Neural cell (in vitro differentiated cells): ENCODE measurements around the gene KLHL30.

Experiments used
- EZH2 ChIP-seq: fragments of 200-600, 300-800 bp; shearing (Covaris generic), sonication (generic); IDR thresholded peaks from 2 replicates; pipeline ENCODE4 v1.6.1; 2014; ENCODE audit warnings: antibody characterized with exemption, low read length, borderline replicate concordance, mild to moderate bottlenecking; ENCODE audit not compliant: insufficient read depth, poor library complexity, severe bottlenecking
- RAD21 ChIP-seq: fragments of 450-650 bp; conservative IDR thresholded peaks from 2 replicates; pipeline ENCODE4 v1.6.1; 2014; ENCODE audit warnings: antibody characterized with exemption, mild to moderate bottlenecking, moderate library complexity

DNA sequence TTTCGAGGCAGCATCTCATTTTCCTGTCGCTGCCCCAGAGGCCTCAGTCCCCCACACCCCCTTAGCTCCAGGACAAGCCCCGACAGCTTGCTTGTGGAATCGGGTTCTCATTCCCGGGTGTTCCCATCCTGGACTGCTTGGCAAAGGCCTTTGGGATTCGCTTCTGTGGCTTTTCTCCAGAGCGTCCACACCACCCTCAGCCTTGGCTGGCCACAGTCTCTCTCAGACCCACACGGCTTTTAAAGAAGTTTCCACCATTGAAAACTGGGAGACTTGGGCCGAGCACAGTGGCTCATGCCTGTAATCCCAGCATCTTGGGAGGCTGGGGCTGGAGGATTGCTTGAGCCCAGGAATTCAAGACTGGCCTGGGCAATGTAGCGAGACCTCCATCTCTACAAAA is 35.6 kb upstream of the KLHL30 start:
- TF ChIP-seq RAD21 = no peak
- TF ChIP-seq EZH2 = no peak
